ENCODE results near the gene KRT1. TPM values are rescaled to one million over a fixed set of nuclear protein-coding genes. Genes with fewer than 3 reads are reported as not detected.

Gene KRT1
- total RNA-seq, 2 experiments from 2014 or later: 0.13 to 0.30 TPM

GRCh38 chr12:52661668-52662067 lies 18.5 kb downstream of the KRT1 start:
- no peaks in the 10 kb centered on the region for H3K9me3 Mint-ChIP-seq
- no peaks in the 10 kb centered on the region for H3K36me3 Mint-ChIP-seq (ENCODE audit: low read depth)
- no peak overlapping the region for H3K27ac Mint-ChIP-seq
- peaks cover 10% of the 10 kb centered on the region for H3K4me1 Mint-ChIP-seq
- ChIA-PET POLR2A (no interaction called here), CTCF (no interaction called here)
- DNase-seq: no peak
- H3K27me3 Mint-ChIP-seq: peaks cover 18% of the 10 kb centered on the region
- H3K4me3 Mint-ChIP-seq: no peak overlapping the region

GRCh38 chr12:52660934-52661499 lies 19.2 kb downstream of the KRT1 start:
- no peak overlapping the region for H3K27ac Mint-ChIP-seq
- ChIA-PET CTCF (no interaction called here), POLR2A (no interaction called here)
- H3K9me3 Mint-ChIP-seq: no peaks in the 10 kb centered on the region
- H3K36me3 Mint-ChIP-seq (ENCODE audit: low read depth): no peaks in the 10 kb centered on the region
- no peak for DNase-seq
- peaks cover 10% of the 10 kb centered on the region for H3K4me1 Mint-ChIP-seq
- no peak overlapping the region for H3K4me3 Mint-ChIP-seq
- H3K27me3 Mint-ChIP-seq: peaks cover 20% of the 10 kb centered on the region

- ChIA-PET POLR2A (no interaction called here), CTCF (no interaction called here)
- no peaks in the 10 kb centered on the region for H3K9me3 Mint-ChIP-seq
- no peaks in the 10 kb centered on the region for H3K36me3 Mint-ChIP-seq (ENCODE audit: low read depth)
- DNase-seq: no peak
- H3K27me3 Mint-ChIP-seq: peaks cover 26% of the 10 kb centered on the region
- no peak overlapping the region for H3K27ac Mint-ChIP-seq
- H3K4me1 Mint-ChIP-seq: peaks cover 10% of the 10 kb centered on the region
- H3K4me3 Mint-ChIP-seq: no peak overlapping the region
These were observed 20.3 kb downstream of the KRT1 start for GRCh38 chr12:52659951-52660350.

GRCh38 chr12:52659395-52659794 lies 20.8 kb downstream of the KRT1 start:
- Mint-ChIP-seq H3K9me3 (no peaks in the 10 kb centered on the region), H3K27ac (no peak overlapping the region), H3K4me3 (no peak overlapping the region), H3K36me3 (ENCODE audit: low read depth) (no peaks in the 10 kb centered on the region), H3K4me1 (peaks cover 10% of the 10 kb centered on the region), H3K27me3 (peaks cover 31% of the 10 kb centered on the region)
- no peak for DNase-seq
- ChIA-PET CTCF (no interaction called here), POLR2A (no interaction called here)

- Mint-ChIP-seq H3K27me3 (peaks cover 36% of the 10 kb centered on the region), H3K36me3 (ENCODE audit: low read depth) (no peaks in the 10 kb centered on the region), H3K9me3 (no peaks in the 10 kb centered on the region), H3K4me3 (no peak overlapping the region), H3K4me1 (peaks cover 10% of the 10 kb centered on the region), H3K27ac (no peak overlapping the region)
- DNase-seq: no peak
- CTCF ChIA-PET: no interaction called here
- POLR2A ChIA-PET: no interaction called here
These were observed 22.0 kb downstream of the KRT1 start for GRCh38 chr12:52658196-52658595.

- Mint-ChIP-seq H3K27me3 (peaks cover 42% of the 10 kb centered on the region), H3K4me1 (peaks cover 6% of the 10 kb centered on the region), H3K27ac (no peak overlapping the region), H3K36me3 (ENCODE audit: low read depth) (no peaks in the 10 kb centered on the region), H3K4me3 (no peak overlapping the region), H3K9me3 (no peaks in the 10 kb centered on the region)
- ChIA-PET CTCF (no interaction called here), POLR2A (no interaction called here)
- no peak for DNase-seq
These were observed 22.8 kb downstream of the KRT1 start for GRCh38 chr12:52657250-52657902.

- Mint-ChIP-seq H3K9me3 (no peaks in the 10 kb centered on the region), H3K36me3 (ENCODE audit: low read depth) (no peaks in the 10 kb centered on the region), H3K27me3 (peaks cover 43% of the 10 kb centered on the region), H3K27ac (no peak overlapping the region), H3K4me3 (no peak overlapping the region), H3K4me1 (no peaks in the 10 kb centered on the region)
- POLR2A ChIA-PET: no interaction called here
- CTCF ChIA-PET: no interaction called here
- DNase-seq: no peak
These were observed 23.6 kb downstream of the KRT1 start for GRCh38 chr12:52656616-52657015.

GRCh38 chr12:52655720-52656124 lies 24.5 kb downstream of the KRT1 start:
- Mint-ChIP-seq H3K4me1 (no peaks in the 10 kb centered on the region), H3K9me3 (no peaks in the 10 kb centered on the region), H3K27me3 (peaks cover 41% of the 10 kb centered on the region), H3K36me3 (ENCODE audit: low read depth) (no peaks in the 10 kb centered on the region), H3K27ac (no peak overlapping the region), H3K4me3 (no peak overlapping the region)
- DNase-seq: no peak
- CTCF ChIA-PET: no interaction called here
- POLR2A ChIA-PET: no interaction called here

GRCh38 chr12:52655251-52655650 lies 25.0 kb downstream of the KRT1 start:
- Mint-ChIP-seq H3K27me3 (peaks cover 41% of the 10 kb centered on the region), H3K4me1 (no peaks in the 10 kb centered on the region), H3K27ac (no peak overlapping the region), H3K36me3 (ENCODE audit: low read depth) (no peaks in the 10 kb centered on the region), H3K4me3 (no peak overlapping the region), H3K9me3 (no peaks in the 10 kb centered on the region)
- no peak for DNase-seq
- POLR2A ChIA-PET: no interaction called here
- CTCF ChIA-PET: no interaction called here

GRCh38 chr12:52651726-52652261 lies 28.4 kb downstream of the KRT1 start, which contains the start of gene KRT2:
Gene KRT2 (minus strand): TSS chr12:52652211. CDS start chr12:52652142, 69 bp downstream.
- CTCF ChIA-PET: no interaction called here

GRCh38 chr12:52650520-52651081 lies 29.6 kb downstream of the KRT1 start:
- CTCF ChIA-PET: no interaction called here
- H3K4me1 Mint-ChIP-seq: peaks cover 28% of the 10 kb centered on the region
- H3K9me3 Mint-ChIP-seq: no peaks in the 10 kb centered on the region

More at GRCh38 chr12:52651726-52652261, 28.4 kb downstream of the KRT1 start, which contains the start of gene KRT2:
- Mint-ChIP-seq H3K4me1 (peaks cover 16% of the 10 kb centered on the region), H3K27me3 (peaks cover 39% of the 10 kb centered on the region), H3K36me3 (ENCODE audit: low read depth) (no peaks in the 10 kb centered on the region), H3K4me3 (no peak within 1 kb of the TSS), H3K27ac (no peak within 1 kb of the TSS), H3K9me3 (no peaks in the 10 kb centered on the region)
- no peak for DNase-seq
- POLR2A ChIA-PET: no interaction called here

GRCh38 chr12:52649066-52649465 lies 31.1 kb downstream of the KRT1 start:
- no peak overlapping the region for H3K27ac Mint-ChIP-seq
- CTCF ChIA-PET: no interaction called here
- peaks cover 10% of the 10 kb centered on the region for H3K36me3 Mint-ChIP-seq (ENCODE audit: low read depth)
- no peak overlapping the region for H3K4me3 Mint-ChIP-seq
- DNase-seq: no peak
- H3K27me3 Mint-ChIP-seq: peaks cover 20% of the 10 kb centered on the region
- H3K4me1 Mint-ChIP-seq: peaks cover 42% of the 10 kb centered on the region
- POLR2A ChIA-PET: no interaction called here
- peaks cover 3% of the 10 kb centered on the region for H3K9me3 Mint-ChIP-seq

More at GRCh38 chr12:52650520-52651081, 29.6 kb downstream of the KRT1 start:
- POLR2A ChIA-PET: no interaction called here
- H3K36me3 Mint-ChIP-seq (ENCODE audit: low read depth): no peaks in the 10 kb centered on the region
- H3K27ac Mint-ChIP-seq: no peak overlapping the region
- DNase-seq: no peak
- no peak overlapping the region for H3K4me3 Mint-ChIP-seq
- H3K27me3 Mint-ChIP-seq: peaks cover 30% of the 10 kb centered on the region

GRCh38 chr12:52648012-52648550 lies 32.1 kb downstream of the KRT1 start:
- CTCF ChIA-PET: no interaction called here
- H3K27ac Mint-ChIP-seq: no peak overlapping the region
- peaks cover 45% of the 10 kb centered on the region for H3K4me1 Mint-ChIP-seq
- peaks cover 10% of the 10 kb centered on the region for H3K36me3 Mint-ChIP-seq (ENCODE audit: low read depth)
- POLR2A ChIA-PET: no interaction called here
- peaks cover 3% of the 10 kb centered on the region for H3K9me3 Mint-ChIP-seq
- H3K27me3 Mint-ChIP-seq: peaks cover 13% of the 10 kb centered on the region
- H3K4me3 Mint-ChIP-seq: no peak overlapping the region
- DNase-seq: no peak

All from activated CD4-positive, alpha-beta memory T cell treated with anti-CD3 and anti-CD28 coated beads, Interleukin-2, amount 10 ng/mL, durations not matched to agents 7 days and 5 days (primary cell).